ENCODE measurements around the gene RUNDC3A. TPM values are rescaled to one million over a fixed set of nuclear protein-coding genes. Genes with fewer than 3 reads are reported as not detected.

The RUNDC3A gene
- total RNA-seq, 1 experiment from 2014 or later, result 3.6 TPM

- Histone ChIP-seq H3K36me3 (ENCODE audit: control insufficient read depth, insufficient read depth, low read length) (no peaks in the 10 kb centered on the region), H3K9me3 (ENCODE audit: control insufficient read depth, insufficient read depth, low read depth, low read length) (no peaks in the 10 kb centered on the region), H3K27ac (ENCODE audit: low read length) (no peak overlapping the region), H3K4me3 (ENCODE audit: low read depth in 2 of 2, low read length in 2 of 2) (no peak overlapping the region), H3K27me3 (ENCODE audit: control insufficient read depth, insufficient read depth, low read length) (no peaks in the 10 kb centered on the region), H3K4me1 (ENCODE audit: control insufficient read depth, insufficient read depth, low read length) (no peaks in the 10 kb centered on the region)
- ATAC-seq (no peak), DNase-seq (ENCODE audit: low read depth, low spot score) (no peak)
- POLR2A ChIA-PET, result no interaction called here
- in situ Hi-C loops (cut with HindIII; ENCODE audit: low pct_unique_long_range_greater_than_20kb, low sequenced_read_pairs) (no loop called here), intact Hi-C loops (cut with micrococcal nuclease; ENCODE audit: unreplicated experiment) (no loop called here)
- CTCF ChIA-PET, result interaction anchor here (0.6 kb wide), 1 partner anchor 30 kb away, joined by 8 read pairs; no protein-coding TSS in a partner anchor
- no TSS peak for BruUV-seq (replicated peaks)
- TF ChIP-seq SIN3A (IDR thresholded peaks at IDR 0.05; ENCODE audit: borderline replicate concordance, insufficient read depth, low read depth, low read length), result no peak
- TF ChIP-seq POLR2AphosphoS5 (IDR thresholded peaks at IDR 0.05; ENCODE audit: low read depth, low read length), result no peak
- TF ChIP-seq CTCF (IDR thresholded peaks at IDR 0.05), result no peak
- TF ChIP-seq, protein P1, sequence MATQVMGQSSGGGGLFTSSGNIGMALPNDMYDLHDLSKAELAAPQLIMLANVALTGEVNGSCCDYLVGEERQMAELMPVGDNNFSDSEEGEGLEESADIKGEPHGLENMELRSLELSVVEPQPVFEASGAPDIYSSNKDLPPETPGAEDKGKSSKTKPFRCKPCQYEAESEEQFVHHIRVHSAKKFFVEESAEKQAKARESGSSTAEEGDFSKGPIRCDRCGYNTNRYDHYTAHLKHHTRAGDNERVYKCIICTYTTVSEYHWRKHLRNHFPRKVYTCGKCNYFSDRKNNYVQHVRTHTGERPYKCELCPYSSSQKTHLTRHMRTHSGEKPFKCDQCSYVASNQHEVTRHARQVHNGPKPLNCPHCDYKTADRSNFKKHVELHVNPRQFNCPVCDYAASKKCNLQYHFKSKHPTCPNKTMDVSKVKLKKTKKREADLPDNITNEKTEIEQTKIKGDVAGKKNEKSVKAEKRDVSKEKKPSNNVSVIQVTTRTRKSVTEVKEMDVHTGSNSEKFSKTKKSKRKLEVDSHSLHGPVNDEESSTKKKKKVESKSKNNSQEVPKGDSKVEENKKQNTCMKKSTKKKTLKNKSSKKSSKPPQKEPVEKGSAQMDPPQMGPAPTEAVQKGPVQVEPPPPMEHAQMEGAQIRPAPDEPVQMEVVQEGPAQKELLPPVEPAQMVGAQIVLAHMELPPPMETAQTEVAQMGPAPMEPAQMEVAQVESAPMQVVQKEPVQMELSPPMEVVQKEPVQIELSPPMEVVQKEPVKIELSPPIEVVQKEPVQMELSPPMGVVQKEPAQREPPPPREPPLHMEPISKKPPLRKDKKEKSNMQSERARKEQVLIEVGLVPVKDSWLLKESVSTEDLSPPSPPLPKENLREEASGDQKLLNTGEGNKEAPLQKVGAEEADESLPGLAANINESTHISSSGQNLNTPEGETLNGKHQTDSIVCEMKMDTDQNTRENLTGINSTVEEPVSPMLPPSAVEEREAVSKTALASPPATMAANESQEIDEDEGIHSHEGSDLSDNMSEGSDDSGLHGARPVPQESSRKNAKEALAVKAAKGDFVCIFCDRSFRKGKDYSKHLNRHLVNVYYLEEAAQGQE (IDR thresholded peaks at IDR 0.05; ENCODE audit: insufficient read depth in 1 of 2, low read depth in 2 of 2, low read length in 1 of 2), result no peak
- no peak for TF ChIP-seq TCF7L2 (IDR thresholded peaks at IDR 0.05; ENCODE audit: low read depth, low read length)
These were observed 10.4 kb upstream of the RUNDC3A start for GRCh38 chr17:44297975-44298374.

- CTCF ChIA-PET, result no interaction called here
- no peak overlapping the region for H3K4me3 ChIP-seq (ENCODE audit: low read depth in 2 of 2, low read length in 2 of 2)
- BruUV-seq (replicated peaks), result no TSS peak
- H3K4me1 ChIP-seq (ENCODE audit: control insufficient read depth, insufficient read depth, low read length), result peaks cover 4% of the 10 kb centered on the region
- H3K36me3 ChIP-seq (ENCODE audit: control insufficient read depth, insufficient read depth, low read length), result no peaks in the 10 kb centered on the region
- TF ChIP-seq SIN3A (IDR thresholded peaks at IDR 0.05; ENCODE audit: borderline replicate concordance, insufficient read depth, low read depth, low read length), result no peak
- TF ChIP-seq CTCF (IDR thresholded peaks at IDR 0.05), result no peak
- TF ChIP-seq, protein P1 (IDR thresholded peaks at IDR 0.05; ENCODE audit: insufficient read depth in 1 of 2, low read depth in 2 of 2, low read length in 1 of 2), result no peak
- DNase-seq (ENCODE audit: low read depth, low spot score) (no peak), ATAC-seq (no peak)
- in situ Hi-C loops (cut with HindIII; ENCODE audit: low pct_unique_long_range_greater_than_20kb, low sequenced_read_pairs), result no loop called here
- intact Hi-C loops (cut with micrococcal nuclease; ENCODE audit: unreplicated experiment), result no loop called here
- H3K27me3 ChIP-seq (ENCODE audit: control insufficient read depth, insufficient read depth, low read length), result no peaks in the 10 kb centered on the region
- H3K27ac ChIP-seq (ENCODE audit: low read length), result no peak overlapping the region
- POLR2A ChIA-PET, result interaction anchor here (0.6 kb wide), 1 partner anchor 84 kb away, joined by 3 read pairs; no protein-coding TSS in a partner anchor
- H3K9me3 ChIP-seq (ENCODE audit: control insufficient read depth, insufficient read depth, low read depth, low read length), result no peaks in the 10 kb centered on the region
These were observed 3.8 kb upstream of the RUNDC3A start for GRCh38 chr17:44304651-44305050.

All from Panc1 (cell line).